K562 (cell line): ENCODE results near the gene NUBP2. TPM values are rescaled to one million over a fixed set of nuclear protein-coding genes. Genes with fewer than 3 reads are reported as not detected.
A peak's percentile ranks its signal among the peaks of the same experiment; 100 is the strongest.

Source experiments
- FIP1L1 ChIP-seq: fragments of 200-400 bp; formaldehyde crosslinking; IDR thresholded peaks from 2 replicates; pipeline ENCODE4 v1.6.1; 2018; ENCODE audit warnings: mild to moderate bottlenecking, low read depth, low read length; ENCODE audit not compliant: poor library complexity, severe bottlenecking
- FOXA1 ChIP-seq: fragments of 450-650 bp; IDR thresholded peaks from 2 replicates; pipeline ENCODE4 v1.6.1; 2016; ENCODE audit warnings: mild to moderate bottlenecking, borderline replicate concordance
- HDAC1 ChIP-seq, 2 experiments: fragments of 450-650 bp; IDR thresholded peaks; 2 replicates each; pipeline ENCODE4 v1.6.1; 2016 to 2017; ENCODE audit warnings: inconsistent platforms in 1 of 2, mild to moderate bottlenecking in 1 of 2, moderate library complexity in 1 of 2
- L3MBTL2 ChIP-seq: fragments of 450-650 bp; IDR thresholded peaks from 2 replicates; pipeline ENCODE4 v1.6.1; 2016; ENCODE audit warnings: mild to moderate bottlenecking, moderate library complexity
- LCOR ChIP-seq: sonication (generic); formaldehyde crosslinking; IDR thresholded peaks from 2 replicates; pipeline ENCODE4 v1.8.0; 2022; ENCODE audit warnings: mild to moderate bottlenecking, missing genetic modification reagents
- MAZ ChIP-seq, 2 experiments: fragments of 450-650 bp in 1 of 2; sonication (generic) in 1 of 2; formaldehyde crosslinking; IDR thresholded peaks in 1 of 2; conservative IDR thresholded peaks in 1 of 2; 2 replicates each; pipeline versions ENCODE4 v1.4.0 to v1.5.0; 2020; ENCODE audit warnings: mild to moderate bottlenecking in 1 of 2, missing genetic modification reagents in 1 of 2
- PKNOX1 ChIP-seq: fragments of 450-650 bp; IDR thresholded peaks from 2 replicates; pipeline ENCODE4 v1.6.1; 2016
- RBFOX2 ChIP-seq: fragments of 200-400 bp; formaldehyde crosslinking; IDR thresholded peaks from 2 replicates; pipeline ENCODE4 v1.6.1; 2017; ENCODE audit warnings: low read depth, mild to moderate bottlenecking, low read length, moderate library complexity
- ZBTB17 ChIP-seq: fragments of 450-650 bp; formaldehyde crosslinking; IDR thresholded peaks from 2 replicates; pipeline ENCODE4 v1.4.0; 2020; ENCODE audit warnings: mild to moderate bottlenecking
- ZFX ChIP-seq: sonication (generic); formaldehyde crosslinking; IDR thresholded peaks from 2 replicates; pipeline ENCODE4 v1.8.0; 2022; ENCODE audit warnings: mild to moderate bottlenecking, missing genetic modification reagents, moderate library complexity
- ZNF134 ChIP-seq: fragments of 250-450 bp; sonication (Bioruptor Pico); conservative IDR thresholded peaks from 2 replicates; pipeline ENCODE4 v1.4.0; 2020
- ZNF24 ChIP-seq: fragments of 450-650 bp; IDR thresholded peaks from 2 replicates; pipeline ENCODE4 v1.6.1; 2016
- ZNF407 ChIP-seq: fragments of 450-650 bp; IDR thresholded peaks from 2 replicates; pipeline ENCODE4 v1.6.1; 2016; ENCODE audit warnings: low read depth
- ZNF518B ChIP-seq: fragments of 250-450 bp; sonication (Bioruptor Pico); IDR thresholded peaks from 2 replicates; pipeline ENCODE4 v1.5.0; 2021; ENCODE audit warnings: mild to moderate bottlenecking, moderate library complexity
- ZNF780A ChIP-seq: fragments of 250-450 bp; sonication (Bioruptor Pico); IDR thresholded peaks from 2 replicates; pipeline ENCODE4 v1.5.0; 2021; ENCODE audit warnings: mild to moderate bottlenecking
- polyA plus RNA-seq, 8 experiments: library from polyadenylated mRNA; depleted of rRNA in 4 of 8; stranded (reverse) in 5 of 8; unstranded in 3 of 8; fragments of >200 nt; fragmentation: Nextera tagmentation in 2 of 8; fragmentation: Illumina TruSeq in 1 of 8; extraction: Ambion mirVana in 2 of 8; extraction: Trizol in 1 of 8; gene quantifications; 2 replicates each; pipeline versions ENCODE4 v1.2.1 to v1.2.3, GENCODE V29; 2011 to 2014; ENCODE audit warnings: inconsistent platforms in 1 of 8, missing spikeins in 1 of 8
- total RNA-seq, 7 experiments: library from RNA; depleted of rRNA in 6 of 7; stranded (reverse); fragments of >200 nt in 6 of 7; fragmentation: Illumina TruSeq in 2 of 7; extraction: Trizol in 2 of 7; gene quantifications; 2 replicates each; pipeline versions ENCODE4 v1.2.1 to v1.2.3, GENCODE V29; 2011 to 2021; ENCODE audit warnings: low replicate concordance in 1 of 7

NUBP2 gene
- total and polyA plus RNA-seq, 9 of the 15 experiments (the other 6 are each of a cell fraction or from before 2014, with no cell fraction given) = 1.8 to 115 (median 24.0) TPM

- no peak for TF ChIP-seq PKNOX1
- no peak for TF ChIP-seq FOXA1
- 0 out of 2 replicates have a peak, but pooled peaks have one; percentile 38 for TF ChIP-seq ZNF780A (CRISPR knock-in tag)
- TF ChIP-seq L3MBTL2 = no peak
- TF ChIP-seq ZNF407 = no peak
- 0 out of 2 replicates have a peak, but pooled peaks have one; percentile 42 for TF ChIP-seq LCOR
- TF ChIP-seq ZNF24 = no peak
- TF ChIP-seq ZNF518B (CRISPR knock-in tag) = no peak
- TF ChIP-seq ZNF134 (CRISPR knock-in tag) = no peak
- peak; percentile 20 for TF ChIP-seq FIP1L1
- TF ChIP-seq HDAC1 (IDR thresholded peaks at IDR 0.05) = peak in 1 of 2 experiments; percentile 14; a peak in 1 of 4 replicates
- no peak for TF ChIP-seq MAZ (CRISPR knock-in tag; conservative IDR thresholded peaks at IDR 0.05 in 1 of 2, IDR thresholded peaks at IDR 0.05 in 1 of 2)
- no peak for TF ChIP-seq ZFX (CRISPR knock-in tag)
- peak; percentile 67 for TF ChIP-seq RBFOX2
- no peak for TF ChIP-seq ZBTB17 (CRISPR knock-in tag)
These were observed 12.2 kb upstream of the NUBP2 start (continued) for GRCh38 chr16:1770328-1771187.
